Measurements from ENCODE around the gene ZFAND2A. TPM values are rescaled to one million over a fixed set of nuclear protein-coding genes. Genes with fewer than 3 reads are reported as not detected.

Gene ZFAND2A
- total and polyA plus RNA-seq, 4 donors = 17.3 to 44.3 (median 30.0) TPM

DNA sequence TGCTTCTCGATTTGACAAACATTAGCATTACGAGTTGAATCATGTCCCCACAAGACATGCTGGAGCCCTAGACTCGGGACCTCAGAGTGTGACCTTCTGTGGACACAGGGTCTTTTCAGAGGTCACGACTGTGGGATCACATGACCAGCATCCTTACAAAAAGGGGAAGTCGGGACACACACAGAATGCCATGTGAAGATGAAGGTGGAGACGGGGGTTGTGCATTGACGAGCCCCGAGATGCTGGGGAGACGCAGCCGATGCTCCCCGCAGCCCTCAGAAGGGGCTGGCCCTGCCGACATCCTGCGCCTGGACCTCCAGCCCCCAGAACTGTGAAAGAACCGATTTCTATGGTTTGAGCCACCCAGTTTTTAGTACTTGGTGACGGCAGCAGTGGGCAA is 7.5 kb downstream of the ZFAND2A start:
- Histone ChIP-seq H3K4me3 (no peak overlapping the region), H3K9ac (ENCODE audit: insufficient read depth in 1 of 2, low read length in 2 of 2) (no peak overlapping the region), H3K36me3 (ENCODE audit: control insufficient read depth in 4 of 4, insufficient read depth in 4 of 4, low read length in 4 of 4) (peaks cover 20 to 63% (median 25%) of the 10 kb centered on the region in 4 donors), H3K27me3 (ENCODE audit: control insufficient read depth in 3 of 3, insufficient read depth in 3 of 3, low read length in 2 of 3) (no peaks in the 10 kb centered on the region), H3K4me1 (ENCODE audit: control insufficient read depth in 5 of 5, insufficient read depth in 5 of 5, low read length in 5 of 5) (no peaks in the 10 kb centered on the region), H3K27ac (ENCODE audit: low read depth in 1 of 2, low read length in 1 of 2) (no peak overlapping the region), H3K9me3 (ENCODE audit: control insufficient read depth in 4 of 4, insufficient read depth in 3 of 4, low read length in 3 of 4) (no peaks in the 10 kb centered on the region)
- WGBS, 2 donors = 87 to 91% methylated on average over 15 of the region's 15 CpGs
- no peak for DNase-seq
- ATAC-seq (ENCODE audit: insufficient read depth, low FRiP score) = no peak
- TF ChIP-seq, protein P1, sequence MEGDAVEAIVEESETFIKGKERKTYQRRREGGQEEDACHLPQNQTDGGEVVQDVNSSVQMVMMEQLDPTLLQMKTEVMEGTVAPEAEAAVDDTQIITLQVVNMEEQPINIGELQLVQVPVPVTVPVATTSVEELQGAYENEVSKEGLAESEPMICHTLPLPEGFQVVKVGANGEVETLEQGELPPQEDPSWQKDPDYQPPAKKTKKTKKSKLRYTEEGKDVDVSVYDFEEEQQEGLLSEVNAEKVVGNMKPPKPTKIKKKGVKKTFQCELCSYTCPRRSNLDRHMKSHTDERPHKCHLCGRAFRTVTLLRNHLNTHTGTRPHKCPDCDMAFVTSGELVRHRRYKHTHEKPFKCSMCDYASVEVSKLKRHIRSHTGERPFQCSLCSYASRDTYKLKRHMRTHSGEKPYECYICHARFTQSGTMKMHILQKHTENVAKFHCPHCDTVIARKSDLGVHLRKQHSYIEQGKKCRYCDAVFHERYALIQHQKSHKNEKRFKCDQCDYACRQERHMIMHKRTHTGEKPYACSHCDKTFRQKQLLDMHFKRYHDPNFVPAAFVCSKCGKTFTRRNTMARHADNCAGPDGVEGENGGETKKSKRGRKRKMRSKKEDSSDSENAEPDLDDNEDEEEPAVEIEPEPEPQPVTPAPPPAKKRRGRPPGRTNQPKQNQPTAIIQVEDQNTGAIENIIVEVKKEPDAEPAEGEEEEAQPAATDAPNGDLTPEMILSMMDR (IDR thresholded peaks at IDR 0.05; ENCODE audit: control extremely low read depth, extremely low read depth) = no peak

- DNase-seq = no peak
- ATAC-seq (ENCODE audit: insufficient read depth, low FRiP score) = no peak
- Histone ChIP-seq H3K9me3 (ENCODE audit: control insufficient read depth in 4 of 4, insufficient read depth in 3 of 4, low read length in 3 of 4) (no peaks in the 10 kb centered on the region), H3K4me3 (no peak overlapping the region), H3K27me3 (ENCODE audit: control insufficient read depth in 3 of 3, insufficient read depth in 3 of 3, low read length in 2 of 3) (no peaks in the 10 kb centered on the region), H3K27ac (ENCODE audit: low read depth in 1 of 2, low read length in 1 of 2) (no peak overlapping the region), H3K36me3 (ENCODE audit: control insufficient read depth in 4 of 4, insufficient read depth in 4 of 4, low read length in 4 of 4) (peaks cover 16 to 59% (median 22%) of the 10 kb centered on the region in 4 donors), H3K4me1 (ENCODE audit: control insufficient read depth in 5 of 5, insufficient read depth in 5 of 5, low read length in 5 of 5) (no peaks in the 10 kb centered on the region), H3K9ac (ENCODE audit: insufficient read depth in 1 of 2, low read length in 2 of 2) (no peak overlapping the region)
- TF ChIP-seq, protein P1 (IDR thresholded peaks at IDR 0.05; ENCODE audit: control extremely low read depth, extremely low read depth) = no peak
- 93% methylated on average over 20 of the region's 20 CpGs for WGBS, 2 donors
Observed at GRCh38 chr7:1151653-1152425, 8.2 kb downstream of the ZFAND2A start.

GRCh38 chr7:1151156-1151555 is 8.8 kb downstream of the ZFAND2A start:
- WGBS, 2 donors = 92 to 95% methylated on average over 13 of the region's 13 CpGs
- no peak for DNase-seq
- Histone ChIP-seq H3K4me1 (ENCODE audit: control insufficient read depth in 5 of 5, insufficient read depth in 5 of 5, low read length in 5 of 5) (no peaks in the 10 kb centered on the region), H3K4me3 (no peak overlapping the region), H3K9ac (ENCODE audit: insufficient read depth in 1 of 2, low read length in 2 of 2) (no peak overlapping the region), H3K27me3 (ENCODE audit: control insufficient read depth in 3 of 3, insufficient read depth in 3 of 3, low read length in 2 of 3) (no peaks in the 10 kb centered on the region), H3K36me3 (ENCODE audit: control insufficient read depth in 4 of 4, insufficient read depth in 4 of 4, low read length in 4 of 4) (peaks cover 12 to 54% (median 20%) of the 10 kb centered on the region in 4 donors), H3K9me3 (ENCODE audit: control insufficient read depth in 4 of 4, insufficient read depth in 3 of 4, low read length in 3 of 4) (no peaks in the 10 kb centered on the region), H3K27ac (ENCODE audit: low read depth in 1 of 2, low read length in 1 of 2) (no peak overlapping the region)
- TF ChIP-seq, protein P1 (IDR thresholded peaks at IDR 0.05; ENCODE audit: control extremely low read depth, extremely low read depth) = no peak
- ATAC-seq (ENCODE audit: insufficient read depth, low FRiP score) = no peak

Data from lung (tissue), 12 donors.